ENCODE results near the gene PARN.
A peak's percentile ranks its signal among the peaks of the same experiment; 100 is the strongest.
"Not testable (repeated sequence)": the region's sequence is repeated elsewhere in the genome, so short reads cannot be mapped to it uniquely, and the experiment has no call there.

PARN gene

DNA sequence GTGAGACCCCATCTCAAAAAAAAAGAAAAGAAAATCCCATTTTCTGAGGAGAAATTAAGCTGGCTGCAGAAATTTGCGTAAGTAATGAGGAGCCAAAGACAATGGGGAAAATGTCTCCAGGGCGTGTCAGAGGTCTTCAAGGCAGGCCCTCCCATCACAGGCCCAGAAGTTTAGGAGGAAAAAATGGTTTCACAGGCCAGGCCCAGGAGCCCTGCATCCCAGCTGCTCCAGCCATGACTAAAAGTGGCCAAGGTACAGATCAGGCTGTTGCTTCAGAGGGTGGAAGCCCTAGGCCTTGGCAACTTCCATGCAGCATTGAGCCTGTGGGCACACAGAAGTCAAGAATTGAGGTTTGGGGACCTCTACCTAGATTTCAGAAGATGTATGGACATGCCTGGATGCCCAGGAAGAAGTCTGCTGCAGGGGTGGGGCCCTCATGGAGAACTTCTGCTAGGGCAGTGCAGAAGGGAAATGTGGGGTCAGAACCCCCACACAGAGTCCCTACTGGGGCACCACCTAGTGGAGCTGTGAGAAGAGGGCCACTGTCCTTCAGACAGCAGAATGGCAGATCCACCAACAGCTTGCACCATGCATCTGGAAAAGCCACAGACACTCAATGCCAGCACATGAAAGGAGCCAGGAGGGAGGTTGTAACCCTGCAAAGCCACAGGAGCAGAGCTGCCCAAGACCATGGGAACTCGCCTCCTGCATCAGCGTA lies 55.2 kb downstream of the PARN start:
- not testable (repeated sequence) for DNase-seq (ENCODE audit: low spot score)

DNA sequence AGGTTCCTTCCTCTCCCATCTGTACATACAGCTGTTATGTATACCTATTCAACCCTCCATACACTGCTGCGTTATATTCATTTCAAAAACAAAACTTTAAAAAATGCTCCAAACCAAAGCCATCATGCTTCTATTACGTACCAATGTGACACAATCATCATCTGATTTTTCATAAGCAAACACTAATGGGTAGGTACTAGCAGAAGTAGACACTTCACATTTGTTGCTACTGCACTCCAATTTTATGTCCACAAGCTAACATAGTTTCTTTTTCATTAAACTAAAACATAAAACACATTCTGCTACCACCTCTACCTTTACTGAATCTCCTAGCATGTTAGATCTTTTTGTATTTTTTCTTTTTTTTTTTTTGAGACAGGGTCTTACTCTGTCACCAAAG lies 57.5 kb downstream of the PARN start:
- DNase-seq (ENCODE audit: low spot score) = no peak

DNA sequence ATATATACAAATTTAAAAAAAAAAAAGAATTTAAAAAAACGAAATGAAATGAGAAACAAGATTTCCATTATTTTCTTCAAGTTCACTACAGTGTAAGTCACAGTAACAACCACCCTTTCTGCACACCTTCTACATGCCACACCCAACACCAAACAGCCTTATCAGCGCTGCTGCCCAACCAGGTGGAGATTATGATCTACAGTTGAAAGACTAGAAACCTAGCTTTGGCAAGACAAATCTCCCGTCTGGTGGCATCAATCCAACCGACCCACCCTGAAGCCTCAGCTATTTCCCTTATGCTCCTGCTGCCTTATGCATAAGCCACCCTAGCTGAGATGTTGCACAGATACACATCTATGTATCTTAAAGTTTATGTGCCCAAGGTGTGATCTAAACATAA lies 60.8 kb downstream of the PARN start:
- no peak for DNase-seq (ENCODE audit: low spot score)

DNA sequence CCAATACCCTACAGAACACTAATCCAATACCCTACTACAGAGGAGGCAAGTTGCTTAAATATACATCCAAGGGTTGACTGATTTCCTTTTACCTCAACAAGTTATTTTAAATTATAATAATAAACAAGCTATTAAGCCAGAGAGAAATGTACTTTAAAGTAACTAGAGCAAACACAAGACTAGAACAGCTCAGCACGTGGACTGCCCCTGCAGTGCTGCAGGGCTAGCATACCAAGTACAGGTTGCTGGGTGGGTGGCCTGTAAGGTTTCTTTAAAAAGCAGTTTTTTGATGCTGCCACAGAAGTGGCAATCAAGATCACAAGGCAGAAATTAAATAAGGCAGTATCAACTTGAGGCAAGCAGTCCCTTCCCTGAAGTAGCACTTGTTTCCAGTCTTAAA lies 63.5 kb downstream of the PARN start:
- no peak for DNase-seq (ENCODE audit: low spot score)

DNA sequence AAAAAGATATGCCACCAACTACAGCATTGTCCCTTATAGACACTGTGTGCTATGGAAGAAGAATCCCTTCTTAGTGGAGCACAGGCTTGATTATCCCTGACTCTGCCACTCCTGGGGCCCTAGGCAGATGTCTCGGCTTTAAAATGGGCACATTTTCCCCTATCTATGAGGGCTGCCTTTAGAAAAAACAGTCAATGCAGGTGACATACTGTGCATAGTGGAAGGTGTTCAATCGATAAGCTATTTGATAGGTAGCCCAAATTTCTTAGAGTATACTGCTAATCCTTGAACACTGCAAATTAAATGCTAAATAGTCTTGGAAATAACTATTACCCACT lies 64.4 kb downstream of the PARN start:
- DNase-seq (ENCODE audit: low spot score) = no peak

DNA sequence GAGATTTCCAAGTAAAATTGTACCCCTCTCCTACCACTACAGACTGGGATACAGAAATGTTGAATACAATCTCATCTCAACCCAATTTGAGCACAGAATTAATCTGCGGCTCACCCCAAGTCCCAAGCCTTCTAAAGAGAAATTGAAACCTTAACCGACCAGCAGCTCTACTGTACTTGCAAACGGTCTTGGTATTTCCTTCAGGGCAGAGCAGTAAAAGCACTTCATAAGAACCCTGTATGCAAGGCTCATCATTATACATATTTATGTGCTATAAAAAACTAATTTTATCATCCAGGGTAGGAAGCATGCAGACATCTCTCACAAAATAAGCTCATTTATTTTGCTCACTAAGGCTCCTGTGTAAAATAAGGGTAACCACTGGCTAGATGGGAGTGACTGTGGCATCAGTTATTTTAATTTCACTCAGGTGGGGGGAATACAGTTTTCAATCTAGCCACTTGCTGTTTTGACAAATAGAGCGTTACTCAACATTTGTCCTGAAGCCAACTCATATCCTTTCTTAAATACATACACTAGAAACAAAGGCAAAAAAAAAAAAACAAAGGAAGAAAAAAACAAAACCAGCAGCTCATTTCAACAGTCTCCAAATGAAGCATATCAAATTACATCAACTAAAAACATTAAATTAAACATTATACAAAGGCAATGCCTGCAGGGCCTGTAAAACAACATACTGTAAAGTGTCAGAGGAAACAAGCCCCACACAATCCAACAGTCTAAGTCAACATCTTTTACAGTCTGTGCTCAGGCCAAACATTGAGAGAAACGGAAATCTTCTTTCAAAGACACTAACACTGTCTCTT lies 65.0 kb downstream of the PARN start:
- DNase-seq (ENCODE audit: low spot score) = no peak

DNA sequence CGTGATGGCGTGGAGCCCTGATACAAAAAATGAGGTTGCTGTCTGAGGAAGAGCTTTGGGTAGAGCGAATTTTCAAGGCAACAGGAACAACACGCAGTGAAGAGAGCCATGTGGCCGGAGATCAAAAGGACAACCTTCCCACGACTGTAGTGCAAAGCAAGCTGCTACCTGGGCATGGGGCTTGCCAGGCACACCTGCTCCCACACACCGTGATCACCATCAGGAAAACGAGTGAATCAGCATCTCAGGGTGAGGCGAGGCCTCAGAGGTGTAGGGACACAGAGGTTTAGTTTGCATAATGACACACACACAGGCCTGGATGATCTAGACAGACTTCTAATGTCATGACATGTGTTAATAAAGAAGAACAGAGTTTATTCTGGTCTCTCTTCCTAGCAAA lies 65.7 kb downstream of the PARN start:
- DNase-seq (ENCODE audit: low spot score) = no peak

DNA sequence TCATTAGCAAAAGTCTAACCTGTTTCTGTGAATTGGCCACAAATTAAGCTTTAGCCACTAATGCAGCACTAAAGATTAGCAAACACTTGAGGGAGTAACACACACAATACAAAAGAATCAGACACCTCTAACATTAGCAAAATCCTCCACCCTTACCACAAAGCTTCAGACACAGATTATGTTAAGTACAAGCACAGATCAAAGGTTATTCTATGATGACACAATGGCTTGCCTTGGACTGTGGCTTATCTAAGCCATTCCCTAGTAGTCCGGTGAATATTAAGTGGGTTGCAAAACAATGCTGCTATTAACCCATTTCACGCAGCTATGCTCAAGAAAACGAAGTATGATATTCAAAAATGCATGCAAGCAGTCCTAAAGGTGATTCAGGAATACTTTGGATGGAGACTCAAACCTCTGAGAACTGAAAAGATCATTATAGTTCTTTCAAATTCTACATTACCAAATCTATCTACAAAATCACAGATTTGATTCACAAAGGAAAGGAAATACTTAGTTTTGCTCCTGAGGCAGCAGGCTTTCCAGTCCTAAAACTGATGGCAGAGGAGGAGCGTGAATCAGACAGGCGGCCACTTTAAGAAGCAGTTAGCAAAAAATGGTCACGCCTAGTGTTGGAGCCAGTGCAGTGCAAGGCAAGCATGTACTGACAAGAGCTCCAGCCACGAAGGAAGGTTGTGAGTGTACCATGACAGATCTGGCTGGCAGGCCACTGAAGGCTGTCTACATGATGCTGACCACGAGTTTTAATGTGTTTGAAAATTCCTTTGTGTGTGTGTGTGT lies 67.2 kb downstream of the PARN start:
- no peak for DNase-seq (ENCODE audit: low spot score)

DNA sequence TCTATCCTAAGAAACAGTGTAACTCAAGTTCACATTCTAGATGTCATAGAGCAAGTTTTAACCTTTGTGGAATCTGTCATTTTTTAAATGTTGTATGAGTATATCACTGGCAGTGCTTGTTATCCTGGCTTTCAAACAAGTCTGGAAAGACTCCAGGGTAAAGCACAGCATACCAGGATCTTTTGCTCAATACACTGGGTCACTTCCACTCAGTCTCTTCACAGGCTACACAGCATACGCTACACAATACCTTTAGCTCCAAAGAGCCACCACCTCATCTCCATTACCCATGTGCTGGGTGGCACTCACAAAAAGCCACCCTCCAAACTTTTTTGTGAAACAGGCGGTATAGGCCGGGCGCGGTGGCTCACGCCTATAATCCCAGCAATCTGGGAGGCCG lies 69.5 kb downstream of the PARN start:
- no peak for DNase-seq (ENCODE audit: low spot score)

DNA sequence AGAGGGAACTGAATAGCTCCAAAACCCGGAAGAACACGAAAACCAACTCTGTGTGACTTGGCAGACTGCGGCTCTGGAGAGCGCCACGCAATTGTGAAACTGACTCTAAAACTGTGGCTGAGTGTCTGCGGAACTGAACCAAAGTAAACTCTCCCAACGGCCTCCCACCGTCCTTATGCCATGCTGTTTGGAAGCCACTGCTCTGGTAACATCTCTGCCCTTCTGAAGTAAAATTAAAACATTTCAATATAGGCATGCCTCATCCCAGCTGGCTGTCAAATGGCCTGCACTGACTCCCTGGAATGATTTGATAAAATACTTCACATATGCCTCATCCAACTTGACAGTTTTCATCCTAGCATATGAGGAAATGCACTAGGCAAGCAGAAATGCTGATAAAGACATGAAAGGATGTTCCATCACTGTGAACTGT lies 70.2 kb downstream of the PARN start:
- DNase-seq (ENCODE audit: low spot score) = peak; percentile 41

DNA sequence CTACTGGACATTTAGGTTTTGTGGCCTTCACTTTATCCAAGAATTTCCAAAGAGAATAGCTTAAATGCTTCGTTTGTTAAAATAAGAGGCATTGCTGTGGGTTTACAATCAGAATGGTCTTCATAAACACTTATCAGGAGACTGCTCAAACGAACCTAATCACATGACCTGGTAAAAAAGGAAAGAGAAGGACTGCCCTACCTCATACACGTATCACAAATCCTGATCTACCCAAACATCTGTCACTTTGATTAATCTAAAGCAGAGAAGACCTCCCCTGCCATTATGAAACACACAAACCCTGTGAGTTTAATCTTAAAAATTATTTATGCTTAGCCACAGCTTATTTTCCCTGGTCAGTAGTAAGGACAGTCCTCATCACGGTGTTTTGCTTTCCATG lies 76.6 kb downstream of the PARN start:
- no peak for DNase-seq (ENCODE audit: low spot score)

DNA sequence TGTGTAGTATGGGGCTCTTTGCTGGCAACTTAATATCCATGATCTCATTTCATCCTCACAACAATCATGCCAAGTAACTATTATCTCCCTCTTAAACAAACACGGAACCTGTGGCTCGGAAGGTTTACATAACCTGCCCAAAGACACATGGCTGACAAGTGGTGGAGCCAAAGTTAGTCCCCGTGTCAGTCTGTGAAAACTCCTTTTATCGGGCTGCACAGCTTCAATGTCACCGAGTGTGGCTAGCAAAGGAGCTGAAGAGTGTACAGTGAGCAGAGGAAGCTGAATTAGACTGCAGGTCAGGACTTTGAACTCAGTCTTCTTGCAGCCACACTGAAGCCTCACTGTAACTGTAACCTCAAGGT lies 80.3 kb downstream of the PARN start:
- no peak for DNase-seq (ENCODE audit: low spot score)

DNA sequence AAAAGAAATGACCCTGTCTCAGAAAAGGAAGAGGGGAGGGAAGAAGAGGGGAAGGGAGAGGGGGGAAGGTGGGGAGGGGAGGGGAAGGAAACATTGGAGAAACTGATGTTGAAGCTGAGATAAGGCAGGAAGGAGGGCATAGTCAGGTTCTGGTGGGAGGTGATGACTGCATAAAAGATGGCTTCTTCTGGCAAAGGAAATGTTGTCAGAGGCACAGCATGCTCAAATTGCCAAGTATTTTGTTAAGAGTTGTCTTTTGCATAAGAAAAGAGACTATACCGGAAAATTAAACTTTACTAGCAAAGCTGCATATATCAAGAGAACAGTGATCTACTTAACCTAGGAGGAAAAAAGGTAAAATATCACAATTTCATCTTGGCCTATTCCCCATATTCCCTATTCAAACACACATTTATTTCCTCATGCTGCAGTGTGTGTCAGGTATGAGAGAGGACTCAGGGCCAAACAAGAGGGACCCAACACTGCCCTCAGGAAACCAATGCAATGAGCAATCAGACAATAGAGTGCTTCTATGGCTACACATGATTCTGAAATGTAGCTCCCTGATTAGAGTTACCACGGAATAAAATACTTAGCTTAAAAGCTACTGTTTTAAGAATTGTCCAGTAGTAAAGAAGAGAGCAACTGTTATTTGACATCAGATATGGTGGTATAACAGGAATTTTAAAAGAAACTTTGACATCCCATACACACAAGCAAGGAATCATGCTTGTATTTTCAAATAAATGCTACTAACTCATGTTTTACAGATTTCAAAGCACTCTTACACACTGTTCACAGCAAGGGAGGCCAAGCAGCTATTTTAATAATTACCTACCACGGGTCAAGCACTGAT lies 80.9 kb downstream of the PARN start:
- no peak for DNase-seq (ENCODE audit: low spot score)

DNA sequence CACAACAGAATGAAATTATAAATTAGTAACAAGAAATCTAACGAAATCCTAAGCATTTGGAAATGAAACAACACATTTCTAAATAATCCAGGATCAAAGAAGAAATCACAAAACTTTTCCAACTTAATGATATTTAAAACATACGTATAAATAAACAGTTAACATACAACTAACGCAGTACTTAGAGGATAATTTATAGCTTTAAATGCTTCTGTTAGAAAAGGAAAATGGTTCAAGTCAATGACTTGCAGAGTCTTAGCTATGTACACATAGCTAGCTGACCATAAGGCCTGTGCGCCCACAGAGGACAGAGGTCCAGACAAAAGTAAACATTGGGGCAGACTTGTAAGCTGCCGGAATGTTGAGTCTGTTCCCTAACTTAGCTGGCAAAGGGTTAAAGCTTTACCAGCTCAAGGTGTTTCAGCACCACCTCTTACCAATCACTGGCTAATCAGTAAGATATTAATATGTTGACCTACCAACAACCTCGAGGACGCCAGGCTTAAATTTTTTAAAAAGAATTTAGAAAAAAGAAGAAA lies 84.6 kb downstream of the PARN start:
- DNase-seq (ENCODE audit: low spot score) = no peak

DNA sequence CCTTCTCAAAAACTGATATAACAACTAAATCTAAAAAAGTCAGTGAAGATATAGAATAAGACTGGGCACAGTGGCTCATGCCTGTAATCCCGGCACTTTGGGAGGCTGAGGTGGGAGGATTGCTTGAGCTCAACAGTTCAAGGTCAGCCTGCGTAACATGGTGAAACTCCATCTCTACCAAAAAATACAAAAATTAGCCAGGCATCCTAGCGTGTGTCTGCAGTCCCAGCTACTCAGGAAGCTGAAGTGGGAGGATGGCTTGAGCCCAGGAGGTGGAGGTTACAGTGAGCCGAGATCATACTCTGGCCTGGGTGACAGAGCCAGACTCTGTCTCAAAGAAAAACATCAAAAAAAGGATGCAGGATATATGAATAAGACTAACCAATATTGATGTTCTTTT lies 85.2 kb downstream of the PARN start:
- DNase-seq (ENCODE audit: low spot score) = not testable (repeated sequence)

DNA sequence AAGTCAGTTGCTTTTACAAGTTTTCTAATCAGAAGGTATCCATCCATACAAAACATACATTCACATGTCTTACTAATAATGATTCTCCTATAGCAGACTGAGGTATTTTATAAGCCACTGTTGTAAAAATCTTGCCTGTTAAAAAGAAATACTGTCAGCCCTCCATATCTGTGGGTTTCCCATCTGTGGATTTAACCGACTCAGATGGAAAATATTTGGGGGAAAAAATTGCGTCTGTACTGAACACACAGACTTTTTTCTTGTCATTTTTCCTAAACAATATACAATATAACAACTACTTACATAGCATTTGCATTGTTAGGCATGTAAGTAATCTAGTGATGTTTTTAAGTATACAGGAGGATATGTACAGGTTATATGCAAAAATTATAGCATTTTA lies 90.4 kb downstream of the PARN start:
- no peak for DNase-seq (ENCODE audit: low spot score)

DNA sequence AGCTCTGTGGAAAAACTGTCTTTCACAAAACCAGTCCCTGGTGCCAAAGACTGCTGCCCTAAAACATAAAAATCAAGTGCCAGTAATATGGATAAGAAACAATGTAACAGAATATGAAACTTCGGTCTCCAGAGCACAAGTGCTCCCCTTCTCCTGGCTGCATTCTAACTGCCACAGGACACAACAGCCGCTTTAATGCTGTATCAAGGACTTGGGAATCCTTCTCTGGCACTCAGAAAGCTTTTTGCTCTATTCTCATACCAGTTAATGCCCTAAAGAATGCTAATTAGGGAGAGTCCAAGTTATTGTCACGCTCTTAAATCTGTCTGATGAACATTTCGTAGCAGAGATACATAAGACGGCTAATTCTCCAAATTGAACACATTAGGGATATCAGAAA lies 90.9 kb downstream of the PARN start:
- no peak for DNase-seq (ENCODE audit: low spot score)

DNA sequence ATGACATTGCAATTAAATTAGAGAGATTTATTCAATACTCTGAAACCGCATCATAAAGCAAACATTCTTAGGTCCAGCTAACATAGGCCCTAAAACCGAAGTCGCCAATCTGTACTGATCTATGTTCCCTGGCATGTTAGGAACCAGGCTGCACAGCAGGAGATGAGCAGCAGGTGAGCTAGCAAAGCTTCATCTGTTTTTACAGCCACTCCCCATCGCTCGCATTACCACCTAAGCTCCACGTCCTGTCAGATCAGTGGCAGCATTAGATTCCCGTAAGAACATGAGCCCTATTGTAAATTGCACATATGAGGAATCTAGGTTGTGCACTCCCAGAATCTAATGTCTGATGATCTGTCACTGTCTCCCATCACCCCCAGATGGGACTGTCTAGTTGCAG lies 91.5 kb downstream of the PARN start:
- DNase-seq (ENCODE audit: low spot score) = no peak

DNA sequence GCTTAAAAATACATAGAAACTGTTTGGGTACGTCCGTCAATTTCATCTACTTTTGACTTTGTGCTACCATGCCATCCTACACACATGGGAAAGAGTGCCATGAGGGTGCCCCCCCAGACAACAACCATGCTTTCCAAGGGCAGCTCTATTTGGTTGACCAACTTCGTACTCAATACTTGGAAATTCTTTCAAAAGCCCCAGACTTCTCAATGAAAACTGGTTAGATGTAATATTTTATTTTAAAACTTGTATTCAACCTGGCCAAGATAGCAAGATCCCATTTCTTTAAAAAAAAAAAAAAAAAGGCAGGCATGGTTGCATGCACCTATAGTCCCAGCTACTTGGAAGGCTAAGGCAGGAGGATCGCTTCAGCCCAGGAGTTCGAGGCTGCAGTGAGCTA lies 98.4 kb downstream of the PARN start:
- DNase-seq (ENCODE audit: low spot score) = no peak

DNA sequence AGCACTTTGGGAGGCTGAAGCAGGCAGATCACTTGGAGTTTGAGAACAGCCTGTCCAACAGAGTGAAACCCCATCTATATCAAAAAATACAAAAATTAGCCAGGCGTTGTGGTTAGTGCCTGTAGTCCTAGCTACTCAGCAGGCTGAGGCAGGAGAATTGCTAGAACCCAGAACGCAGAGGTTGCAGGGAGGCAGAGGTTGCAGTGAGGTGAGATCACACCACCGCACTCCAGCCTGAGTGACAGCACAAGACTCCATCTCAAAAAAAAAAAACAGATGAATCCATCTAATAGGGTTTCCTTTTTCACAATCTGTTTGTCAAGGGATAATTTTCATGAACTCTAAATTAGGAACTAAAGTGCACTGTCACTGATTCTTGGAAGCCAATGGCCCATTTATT lies 99.0 kb downstream of the PARN start:
- DNase-seq (ENCODE audit: low spot score) = no peak

DNA sequence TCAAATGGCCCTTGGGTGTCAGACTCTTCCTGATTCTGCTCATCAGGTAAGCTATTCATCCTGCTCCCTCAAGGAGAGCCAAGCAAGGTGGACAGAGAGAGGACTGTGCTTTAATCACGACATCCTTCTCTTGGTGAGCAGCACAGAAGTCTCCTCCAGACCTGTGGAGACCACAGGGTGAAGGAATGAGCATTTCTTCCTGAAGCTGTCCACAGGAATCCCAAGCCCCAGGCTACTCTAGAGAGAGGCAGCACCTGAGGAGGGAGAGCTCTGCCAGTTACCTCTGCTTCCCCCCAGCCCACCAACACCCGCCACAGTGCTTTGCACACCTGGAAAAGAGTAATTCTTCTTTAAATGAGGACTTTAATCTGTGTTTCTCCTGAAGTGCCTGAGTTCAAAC lies 100.0 kb downstream of the PARN start:
- no peak for DNase-seq (ENCODE audit: low spot score)

Measured in globus pallidus (tissue), 1 donor.